ENCODE data around the gene HMGN3. TPM values are rescaled to one million over a fixed set of nuclear protein-coding genes. Genes with fewer than 3 reads are reported as not detected.

HMGN3 gene
- total and polyA plus RNA-seq, 2 of the 13 experiments (the other 11 are each of a cell fraction or from before 2014, with no cell fraction given), result 67.9 to 145 TPM

- peak; percentile 85; the same call in 1 of the 2 replicates for TF ChIP-seq MEIS2 (CRISPR knock-in tag; IDR thresholded peaks at IDR 0.05)
- TF ChIP-seq ZNF687 (CRISPR knock-in tag; IDR thresholded peaks at IDR 0.05), result peak; percentile 96
- no peak for TF ChIP-seq ZNF44 (CRISPR knock-in tag; IDR thresholded peaks at IDR 0.05)
- TF ChIP-seq ZNF441 (CRISPR knock-in tag; IDR thresholded peaks at IDR 0.05; ENCODE audit: borderline replicate concordance), result peak; percentile 74; the same call in 1 of the 2 replicates
- TF ChIP-seq TCF7L2 (IDR thresholded peaks at IDR 0.05; ENCODE audit: low read depth, low read length), result no peak
- TF ChIP-seq ZBTB4 (CRISPR knock-in tag; IDR thresholded peaks at IDR 0.05; ENCODE audit: borderline replicate concordance), result peak; percentile 20; the same call in 1 of the 2 replicates
- TF ChIP-seq MEF2D (CRISPR knock-in tag; IDR thresholded peaks at IDR 0.05), result no peak
- peak; percentile 69 for TF ChIP-seq ZNF574 (CRISPR knock-in tag; IDR thresholded peaks at IDR 0.05)
- no peak for TF ChIP-seq ZNF570 (CRISPR knock-in tag; IDR thresholded peaks at IDR 0.05; ENCODE audit: borderline replicate concordance)
- no peak for TF ChIP-seq IKZF4 (CRISPR knock-in tag; IDR thresholded peaks at IDR 0.05; ENCODE audit: borderline replicate concordance, low read depth, not compliant biosample characterization)
- peak; percentile 76; the same call in 1 of the 2 replicates for TF ChIP-seq MLXIP (CRISPR knock-in tag; IDR thresholded peaks at IDR 0.05; ENCODE audit: borderline replicate concordance)
- peak; percentile 93 for TF ChIP-seq ZNF557 (CRISPR knock-in tag; IDR thresholded peaks at IDR 0.05)
- TF ChIP-seq RFXAP (CRISPR knock-in tag; IDR thresholded peaks at IDR 0.05; ENCODE audit: borderline replicate concordance), result peak; percentile 95
- no peak for TF ChIP-seq ZNF367 (CRISPR knock-in tag; IDR thresholded peaks at IDR 0.05; ENCODE audit: borderline replicate concordance)
These were observed at the start of gene HMGN3 (continued) for GRCh38 chr6:79234150-79235022.

All from HepG2 (cell line).